ENCODE measurements around the gene SLC25A21. TPM values are rescaled to one million over a fixed set of nuclear protein-coding genes. Genes with fewer than 3 reads are reported as not detected.

The SLC25A21 gene
- polyA plus RNA-seq, 1 experiment = 0.50 TPM

DNA sequence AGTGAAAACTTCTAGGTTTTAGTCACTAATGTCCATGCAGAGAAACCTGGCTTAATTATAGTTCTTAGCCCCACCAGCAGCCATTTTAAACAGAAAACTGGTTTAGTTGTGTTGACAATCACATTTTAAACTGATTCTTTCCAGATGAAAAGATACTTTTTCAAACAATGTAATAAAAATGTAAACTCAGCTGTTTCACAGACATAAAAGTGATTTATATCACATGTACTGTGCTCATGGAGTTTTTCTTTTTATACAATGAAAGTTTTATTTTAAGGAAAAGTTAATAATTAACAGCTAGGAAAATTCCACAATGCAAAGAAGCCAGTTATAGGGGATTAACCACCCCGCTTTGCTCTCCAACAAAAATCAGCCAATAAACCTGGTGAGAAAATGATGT, 381.0 kb downstream of the SLC25A21 start:
- TF ChIP-seq, protein P1, sequence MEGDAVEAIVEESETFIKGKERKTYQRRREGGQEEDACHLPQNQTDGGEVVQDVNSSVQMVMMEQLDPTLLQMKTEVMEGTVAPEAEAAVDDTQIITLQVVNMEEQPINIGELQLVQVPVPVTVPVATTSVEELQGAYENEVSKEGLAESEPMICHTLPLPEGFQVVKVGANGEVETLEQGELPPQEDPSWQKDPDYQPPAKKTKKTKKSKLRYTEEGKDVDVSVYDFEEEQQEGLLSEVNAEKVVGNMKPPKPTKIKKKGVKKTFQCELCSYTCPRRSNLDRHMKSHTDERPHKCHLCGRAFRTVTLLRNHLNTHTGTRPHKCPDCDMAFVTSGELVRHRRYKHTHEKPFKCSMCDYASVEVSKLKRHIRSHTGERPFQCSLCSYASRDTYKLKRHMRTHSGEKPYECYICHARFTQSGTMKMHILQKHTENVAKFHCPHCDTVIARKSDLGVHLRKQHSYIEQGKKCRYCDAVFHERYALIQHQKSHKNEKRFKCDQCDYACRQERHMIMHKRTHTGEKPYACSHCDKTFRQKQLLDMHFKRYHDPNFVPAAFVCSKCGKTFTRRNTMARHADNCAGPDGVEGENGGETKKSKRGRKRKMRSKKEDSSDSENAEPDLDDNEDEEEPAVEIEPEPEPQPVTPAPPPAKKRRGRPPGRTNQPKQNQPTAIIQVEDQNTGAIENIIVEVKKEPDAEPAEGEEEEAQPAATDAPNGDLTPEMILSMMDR (IDR thresholded peaks at IDR 0.05; ENCODE audit: insufficient read depth, low read depth, low read length) = no peak
- Histone ChIP-seq H3K36me3 (ENCODE audit: control insufficient read depth, insufficient read depth, low read length) (no peaks in the 10 kb centered on the region), H3K27me3 (ENCODE audit: control insufficient read depth, insufficient read depth, low read length) (no peaks in the 10 kb centered on the region), H3K4me3 (ENCODE audit: low read depth, low read length) (no peak overlapping the region)
- POLR2A ChIA-PET = no interaction called here
- DNase-seq (ENCODE audit: low read depth) = no peak
- CTCF ChIA-PET = no interaction called here

DNA sequence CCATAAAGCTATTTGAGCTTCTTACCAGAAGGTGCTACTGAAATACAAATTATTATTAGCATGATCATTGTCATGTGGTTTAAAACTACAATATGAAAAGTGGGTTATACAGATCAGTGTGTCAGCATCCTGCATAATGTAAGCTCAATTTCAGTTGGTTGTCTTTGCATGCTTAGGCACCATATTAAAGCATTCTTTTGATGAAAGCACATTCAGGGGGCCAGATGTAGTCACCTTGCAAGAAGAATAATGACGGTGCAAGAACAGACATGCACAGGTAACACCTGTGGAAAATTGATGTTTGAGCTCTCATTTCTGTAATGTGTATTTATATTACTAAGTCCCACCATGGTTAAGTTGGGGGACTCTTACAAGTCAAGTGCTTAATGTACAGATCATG, 386.9 kb downstream of the SLC25A21 start:
- no peak overlapping the region for H3K4me3 ChIP-seq (ENCODE audit: low read depth, low read length)
- H3K27me3 ChIP-seq (ENCODE audit: control insufficient read depth, insufficient read depth, low read length) = no peaks in the 10 kb centered on the region
- POLR2A ChIA-PET = no interaction called here
- no peaks in the 10 kb centered on the region for H3K36me3 ChIP-seq (ENCODE audit: control insufficient read depth, insufficient read depth, low read length)
- TF ChIP-seq, protein P1 (IDR thresholded peaks at IDR 0.05; ENCODE audit: insufficient read depth, low read depth, low read length) = no peak
- DNase-seq (ENCODE audit: low read depth) = no peak
- CTCF ChIA-PET = interaction anchor here (0.9 kb wide), 1 partner anchor 12 kb away, joined by 3 read pairs; no protein-coding TSS in a partner anchor

DNA sequence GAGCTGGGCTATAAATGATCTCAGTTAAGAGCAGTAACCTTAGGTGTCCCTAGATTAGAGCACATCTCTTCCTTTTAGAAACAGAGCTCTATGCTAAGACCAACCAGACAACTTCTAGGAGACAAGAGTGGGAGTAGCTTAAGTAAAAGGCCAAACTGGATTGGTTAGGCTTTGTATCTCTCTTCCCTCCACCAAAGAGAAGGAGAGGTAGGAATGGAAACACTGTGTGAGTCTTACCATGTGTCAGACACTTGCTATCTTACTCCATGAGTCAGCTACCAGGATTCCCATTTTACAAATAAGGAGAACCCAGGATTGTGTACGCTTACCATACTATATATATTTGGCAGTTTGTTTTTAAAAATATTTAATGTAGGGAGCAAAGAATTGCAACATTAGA, 387.9 kb downstream of the SLC25A21 start:
- CTCF ChIA-PET = no interaction called here
- Histone ChIP-seq H3K36me3 (ENCODE audit: control insufficient read depth, insufficient read depth, low read length) (no peaks in the 10 kb centered on the region), H3K27me3 (ENCODE audit: control insufficient read depth, insufficient read depth, low read length) (no peaks in the 10 kb centered on the region), H3K4me3 (ENCODE audit: low read depth, low read length) (no peak overlapping the region)
- no peak for DNase-seq (ENCODE audit: low read depth)
- TF ChIP-seq, protein P1 (IDR thresholded peaks at IDR 0.05; ENCODE audit: insufficient read depth, low read depth, low read length) = no peak
- POLR2A ChIA-PET = no interaction called here

DNA sequence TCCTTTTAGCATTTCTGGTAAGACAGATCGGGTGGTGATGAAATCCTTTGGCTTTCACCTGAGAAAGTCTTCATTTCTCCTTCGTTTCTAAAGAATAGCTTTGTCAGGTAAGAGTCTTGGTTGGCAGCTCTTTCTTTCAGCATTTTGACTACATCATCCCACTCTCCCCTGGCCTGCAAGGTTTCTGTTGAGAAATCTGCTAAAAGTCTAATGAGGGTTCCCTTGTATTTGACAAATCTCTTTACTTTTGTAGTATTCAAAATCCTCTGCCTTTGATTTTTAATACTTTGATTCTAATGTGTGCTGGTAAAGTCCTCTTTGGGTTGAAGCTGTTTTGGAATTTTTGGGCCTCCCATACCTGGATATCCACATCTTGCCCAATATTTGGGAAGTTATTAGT, 390.5 kb downstream of the SLC25A21 start:
- no peaks in the 10 kb centered on the region for H3K27me3 ChIP-seq (ENCODE audit: control insufficient read depth, insufficient read depth, low read length)
- TF ChIP-seq, protein P1 (IDR thresholded peaks at IDR 0.05; ENCODE audit: insufficient read depth, low read depth, low read length) = no peak
- CTCF ChIA-PET = no interaction called here
- DNase-seq (ENCODE audit: low read depth) = no peak
- no peaks in the 10 kb centered on the region for H3K36me3 ChIP-seq (ENCODE audit: control insufficient read depth, insufficient read depth, low read length)
- POLR2A ChIA-PET = no interaction called here
- no peak overlapping the region for H3K4me3 ChIP-seq (ENCODE audit: low read depth, low read length)

DNA sequence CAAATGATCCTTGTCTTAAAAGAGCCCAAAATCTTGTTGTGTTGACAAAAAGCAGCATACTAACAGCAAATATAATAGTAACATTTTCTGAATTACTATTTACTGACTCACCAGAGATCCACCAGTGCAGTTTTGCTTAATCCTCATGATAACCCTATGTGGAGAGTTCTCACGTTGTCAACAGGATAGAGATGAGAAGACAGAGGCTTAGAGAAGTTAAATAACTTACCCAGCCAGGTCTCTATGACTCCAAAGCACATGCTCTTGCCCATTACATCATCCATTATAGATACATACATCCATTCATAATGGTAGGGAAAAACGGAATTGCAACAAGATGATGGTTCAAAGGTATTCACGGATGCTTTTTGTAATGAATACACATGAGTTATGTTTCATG, 398.8 kb downstream of the SLC25A21 start:
- DNase-seq (ENCODE audit: low read depth) = no peak
- ChIA-PET CTCF (no interaction called here), POLR2A (no interaction called here)
- Histone ChIP-seq H3K4me3 (ENCODE audit: low read depth, low read length) (no peak overlapping the region), H3K36me3 (ENCODE audit: control insufficient read depth, insufficient read depth, low read length) (no peaks in the 10 kb centered on the region), H3K27me3 (ENCODE audit: control insufficient read depth, insufficient read depth, low read length) (no peaks in the 10 kb centered on the region)
- TF ChIP-seq, protein P1 (IDR thresholded peaks at IDR 0.05; ENCODE audit: insufficient read depth, low read depth, low read length) = no peak
